WTC11 (cell line): ENCODE data around the gene KIF22. TPM values are rescaled to one million over a fixed set of nuclear protein-coding genes. Genes with fewer than 3 reads are reported as not detected.

Experiments
- ATAC-seq: fragments of 200-7000 bp; cut with Tn5 transposase; 2 replicates; pipeline ENCODE4 v1.10.0; 2021; ENCODE audit warnings: mild to moderate bottlenecking, moderate library complexity
- CTCF ChIA-PET: fragments of 300-600 bp; sonication (Branson Sonifier 250); formaldehyde crosslinking; loops from one replicate; lab custom pipeline; 2021; ENCODE audit warnings: antibody characterized with exemption; lab: Charles Lee
- POLR2A ChIA-PET: fragments of 350-600 bp; sonication (Branson Sonifier 250); formaldehyde crosslinking; loops from one replicate; lab custom pipeline; 2021; ENCODE audit warnings: antibody characterized with exemption; lab: Charles Lee
- DNase-seq: peaks from one replicate; pipeline ENCODE4 v3.0.0; 2021; ENCODE audit warnings: low spot score
- H3K27ac Mint-ChIP-seq: 2 replicates; pipeline ENCODE4 v1.8.0; 2021; ENCODE audit warnings: mixed read lengths
- H3K27me3 Mint-ChIP-seq: 2 replicates; pipeline ENCODE4 v1.8.0; 2021; ENCODE audit warnings: low read depth, mild to moderate bottlenecking, moderate library complexity, mixed read lengths
- H3K36me3 Mint-ChIP-seq: 2 replicates; pipeline ENCODE4 v1.8.0; 2021; ENCODE audit warnings: mixed read lengths
- H3K4me1 Mint-ChIP-seq: 2 replicates; pipeline ENCODE4 v1.8.0; 2022; ENCODE audit warnings: mixed read lengths
- H3K4me3 Mint-ChIP-seq: 2 replicates; pipeline ENCODE4 v1.8.0; 2021; ENCODE audit warnings: mild to moderate bottlenecking, moderate library complexity, mixed read lengths
- H3K9me3 Mint-ChIP-seq: 2 replicates; pipeline ENCODE4 v1.8.0; 2021; ENCODE audit warnings: mixed read lengths
- HMGA2 ChIP-seq: fragments of 250-450 bp; sonication (Bioruptor Pico); IDR thresholded peaks from 2 replicates; pipeline ENCODE4 v1.4.0; 2021; ENCODE audit warnings: mild to moderate bottlenecking, moderate library complexity
- MYBL2 ChIP-seq: sonication (generic); formaldehyde crosslinking; IDR thresholded peaks from 2 replicates; pipeline ENCODE4 v1.8.1; 2023; ENCODE audit warnings: mild to moderate bottlenecking, moderate library complexity, missing genetic modification reagents
- NR2C2 ChIP-seq: sonication (generic); formaldehyde crosslinking; IDR thresholded peaks from 2 replicates; pipeline ENCODE4 v1.8.0; 2022; ENCODE audit warnings: mild to moderate bottlenecking, missing genetic modification reagents
- SP1 ChIP-seq: sonication (generic); formaldehyde crosslinking; conservative IDR thresholded peaks from 2 replicates; pipeline ENCODE4 v1.8.1; 2022; ENCODE audit warnings: missing genetic modification reagents
- TEAD1 ChIP-seq: sonication (generic); formaldehyde crosslinking; IDR thresholded peaks from 2 replicates; pipeline ENCODE4 v1.8.0; 2022; ENCODE audit warnings: mild to moderate bottlenecking, missing genetic modification reagents
- ZNF423 ChIP-seq: fragments of 250-450 bp; sonication (Bioruptor Pico); IDR thresholded peaks from 2 replicates; pipeline ENCODE4 v2.1.2; 2022; ENCODE audit warnings: mild to moderate bottlenecking, moderate library complexity
- ZNF671 ChIP-seq: fragments of 250-450 bp; sonication (Bioruptor Pico); IDR thresholded peaks from 2 replicates; pipeline ENCODE4 v1.8.0; 2021; ENCODE audit warnings: mild to moderate bottlenecking
- total RNA-seq: library from RNA; stranded (reverse); gene quantifications from 3 replicates; pipeline ENCODE4 v1.2.3, GENCODE V29; 2021
- TF ChIP-seq, protein P1 (sequence below): sonication (generic); formaldehyde crosslinking; IDR thresholded peaks from 2 replicates; pipeline ENCODE4 v1.8.1; 2022; ENCODE audit warnings: mild to moderate bottlenecking, missing genetic modification reagents, moderate library complexity, borderline replicate concordance
- TF ChIP-seq, protein P2 (sequence below): sonication (generic); formaldehyde crosslinking; IDR thresholded peaks from 2 replicates; pipeline ENCODE4 v1.8.0; 2022; ENCODE audit warnings: mild to moderate bottlenecking, missing genetic modification reagents
- TF ChIP-seq, protein P3 (sequence below): sonication (generic); formaldehyde crosslinking; conservative IDR thresholded peaks from 2 replicates; pipeline ENCODE4 v1.8.1; 2023; ENCODE audit warnings: mild to moderate bottlenecking, low read depth, missing genetic modification reagents, moderate library complexity
- TF ChIP-seq, protein P4 (sequence below): sonication (generic); formaldehyde crosslinking; IDR thresholded peaks from 2 replicates; pipeline ENCODE4 v1.8.0; 2022; ENCODE audit warnings: mild to moderate bottlenecking, missing genetic modification reagents
- TF ChIP-seq, protein P5 (sequence below): sonication (generic); formaldehyde crosslinking; IDR thresholded peaks from 2 replicates; pipeline ENCODE4 v1.8.1; 2023; ENCODE audit warnings: mild to moderate bottlenecking, missing genetic modification reagents, moderate library complexity
- TF ChIP-seq, protein P6 (sequence below): sonication (generic); formaldehyde crosslinking; IDR thresholded peaks from 2 replicates; pipeline ENCODE4 v1.8.1; 2023; ENCODE audit warnings: mild to moderate bottlenecking, missing genetic modification reagents, moderate library complexity
- TF ChIP-seq, protein P7 (sequence below): sonication (generic); formaldehyde crosslinking; IDR thresholded peaks from 2 replicates; pipeline ENCODE4 v1.8.0; 2023; ENCODE audit warnings: missing genetic modification reagents, mild to moderate bottlenecking, borderline replicate concordance
- TF ChIP-seq, protein P8 (sequence below): sonication (generic); formaldehyde crosslinking; IDR thresholded peaks from 2 replicates; pipeline ENCODE4 v1.8.1; 2022; ENCODE audit warnings: mild to moderate bottlenecking, moderate library complexity, missing genetic modification reagents

Gene KIF22
- total RNA-seq, 1 experiment from 2014 or later: 182 TPM

DNA sequence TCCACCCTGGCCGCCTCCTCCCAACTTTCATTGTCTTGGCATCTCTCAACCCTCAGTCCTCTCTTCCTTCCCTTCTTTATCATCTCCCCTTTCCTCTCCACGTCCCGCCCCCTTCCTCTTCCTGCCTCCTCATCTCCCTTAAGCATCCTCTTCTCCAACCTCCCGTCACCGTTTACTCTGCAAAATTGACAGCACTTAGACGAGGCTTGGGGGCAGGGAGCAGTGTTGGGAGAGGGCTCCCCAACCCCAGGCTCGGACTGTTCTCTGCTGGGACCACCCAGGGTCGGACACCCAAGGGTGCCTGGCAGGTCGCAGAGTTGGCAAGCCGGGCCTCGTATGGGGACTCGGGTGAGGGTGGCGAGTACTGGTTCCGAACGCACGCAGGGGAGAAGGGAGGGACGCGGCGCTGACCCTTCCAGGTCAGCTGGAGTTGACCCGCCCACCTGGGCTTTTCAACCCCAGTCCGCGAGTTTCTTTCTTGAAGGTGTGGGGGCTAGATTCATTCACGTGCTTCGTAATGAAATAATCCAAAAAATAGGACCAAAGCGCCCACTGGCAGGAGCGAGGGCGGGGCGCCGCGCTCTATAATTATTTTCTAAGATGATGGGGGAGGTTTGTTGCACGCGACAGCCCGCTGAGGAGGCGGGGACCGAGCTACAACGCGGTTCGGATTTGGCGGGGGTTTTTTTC is 24.6 kb downstream of the KIF22 start:
- peak overlapping the region; percentile 94 for H3K4me3 Mint-ChIP-seq

DNA sequence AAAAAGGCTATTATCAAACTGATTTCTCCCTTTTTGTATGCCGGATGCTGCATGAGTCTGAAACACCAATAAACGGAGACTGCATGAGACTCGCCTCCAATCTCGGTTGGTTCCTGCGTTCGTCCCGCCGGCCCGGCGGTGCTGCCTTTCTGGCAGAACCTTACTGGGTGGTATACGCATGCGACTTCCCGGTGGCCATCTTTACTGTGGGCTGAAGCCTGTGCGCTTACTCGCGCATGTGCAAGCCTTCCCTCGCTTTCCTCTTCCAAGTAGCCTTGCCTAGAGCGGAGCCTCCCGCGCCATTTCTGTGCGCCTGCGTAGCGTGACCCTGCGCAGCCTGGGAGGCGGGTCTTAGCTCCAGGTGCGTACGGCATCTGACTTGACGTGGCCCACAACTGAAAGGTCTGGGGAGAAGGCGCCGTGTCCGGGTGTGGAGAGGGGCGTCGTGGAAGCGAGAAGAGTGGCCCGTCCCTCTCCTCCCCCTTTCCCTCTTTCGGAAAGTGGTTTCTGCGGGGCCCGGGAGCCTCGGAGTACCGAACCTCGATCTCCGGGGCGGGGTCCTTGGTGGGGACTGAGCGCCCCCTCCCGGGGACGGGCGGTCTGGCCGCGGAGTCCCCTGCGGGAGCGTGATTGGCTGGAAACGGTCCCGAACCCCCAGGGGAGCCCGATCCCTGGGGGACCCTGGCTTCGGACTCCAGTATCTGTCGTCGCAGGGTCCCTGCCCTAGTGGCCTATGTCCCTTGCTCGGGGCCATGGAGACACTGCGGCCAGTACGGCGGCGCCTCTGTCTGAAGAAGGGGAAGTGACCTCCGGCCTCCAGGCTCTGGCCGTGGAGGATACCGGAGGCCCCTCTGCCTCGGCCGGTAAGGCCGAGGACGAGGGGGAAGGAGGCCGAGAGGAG is 25.5 kb downstream of the KIF22 start, which contains the start of gene PAGR1:
TSS of gene PAGR1 (plus strand) at position 360 of the 901 bp plus-strand sequence. CDS start at position 734, 374 bp downstream.
- peak within 1 kb of the TSS; percentile 94 for H3K4me3 Mint-ChIP-seq
- H3K27me3 Mint-ChIP-seq: no peaks in the 10 kb centered on the region; the same call in 1 of the 2 replicates
- ATAC-seq (peak; percentile 56), DNase-seq (peak; percentile 98)
- peaks cover 30% of the 10 kb centered on the region for H3K36me3 Mint-ChIP-seq
- peaks cover 56% of the 10 kb centered on the region for H3K4me1 Mint-ChIP-seq
- CTCF ChIA-PET: interaction anchor here (0.5 to 5.7 kb wide), 35 partner anchors 9 to 249 kb away, joined by 3 to 81 read pairs (median 4); partner anchors contain the start of genes ALDOA, ASPHD1, CDIPT and HIRIP3
- H3K9me3 Mint-ChIP-seq: no peaks in the 10 kb centered on the region
- peak within 1 kb of the TSS; percentile 100 for H3K27ac Mint-ChIP-seq
- POLR2A ChIA-PET: interaction anchor here (0.6 to 2.9 kb wide), 9 partner anchors 9 to 272 kb away, joined by 3 to 12 read pairs (median 5); partner anchors contain the start of gene MAZ
- TF ChIP-seq SP1 (CRISPR knock-in tag): peak; percentile 84; the same call in 1 of the 2 replicates
- TF ChIP-seq, protein P1, sequence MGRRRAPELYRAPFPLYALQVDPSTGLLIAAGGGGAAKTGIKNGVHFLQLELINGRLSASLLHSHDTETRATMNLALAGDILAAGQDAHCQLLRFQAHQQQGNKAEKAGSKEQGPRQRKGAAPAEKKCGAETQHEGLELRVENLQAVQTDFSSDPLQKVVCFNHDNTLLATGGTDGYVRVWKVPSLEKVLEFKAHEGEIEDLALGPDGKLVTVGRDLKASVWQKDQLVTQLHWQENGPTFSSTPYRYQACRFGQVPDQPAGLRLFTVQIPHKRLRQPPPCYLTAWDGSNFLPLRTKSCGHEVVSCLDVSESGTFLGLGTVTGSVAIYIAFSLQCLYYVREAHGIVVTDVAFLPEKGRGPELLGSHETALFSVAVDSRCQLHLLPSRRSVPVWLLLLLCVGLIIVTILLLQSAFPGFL (CRISPR knock-in tag): no peak
- TF ChIP-seq HMGA2 (CRISPR knock-in tag): no peak
- TF ChIP-seq, protein P2, sequence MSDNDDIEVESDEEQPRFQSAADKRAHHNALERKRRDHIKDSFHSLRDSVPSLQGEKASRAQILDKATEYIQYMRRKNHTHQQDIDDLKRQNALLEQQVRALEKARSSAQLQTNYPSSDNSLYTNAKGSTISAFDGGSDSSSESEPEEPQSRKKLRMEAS (CRISPR knock-in tag): peak; percentile 85
- TF ChIP-seq, protein P3, sequence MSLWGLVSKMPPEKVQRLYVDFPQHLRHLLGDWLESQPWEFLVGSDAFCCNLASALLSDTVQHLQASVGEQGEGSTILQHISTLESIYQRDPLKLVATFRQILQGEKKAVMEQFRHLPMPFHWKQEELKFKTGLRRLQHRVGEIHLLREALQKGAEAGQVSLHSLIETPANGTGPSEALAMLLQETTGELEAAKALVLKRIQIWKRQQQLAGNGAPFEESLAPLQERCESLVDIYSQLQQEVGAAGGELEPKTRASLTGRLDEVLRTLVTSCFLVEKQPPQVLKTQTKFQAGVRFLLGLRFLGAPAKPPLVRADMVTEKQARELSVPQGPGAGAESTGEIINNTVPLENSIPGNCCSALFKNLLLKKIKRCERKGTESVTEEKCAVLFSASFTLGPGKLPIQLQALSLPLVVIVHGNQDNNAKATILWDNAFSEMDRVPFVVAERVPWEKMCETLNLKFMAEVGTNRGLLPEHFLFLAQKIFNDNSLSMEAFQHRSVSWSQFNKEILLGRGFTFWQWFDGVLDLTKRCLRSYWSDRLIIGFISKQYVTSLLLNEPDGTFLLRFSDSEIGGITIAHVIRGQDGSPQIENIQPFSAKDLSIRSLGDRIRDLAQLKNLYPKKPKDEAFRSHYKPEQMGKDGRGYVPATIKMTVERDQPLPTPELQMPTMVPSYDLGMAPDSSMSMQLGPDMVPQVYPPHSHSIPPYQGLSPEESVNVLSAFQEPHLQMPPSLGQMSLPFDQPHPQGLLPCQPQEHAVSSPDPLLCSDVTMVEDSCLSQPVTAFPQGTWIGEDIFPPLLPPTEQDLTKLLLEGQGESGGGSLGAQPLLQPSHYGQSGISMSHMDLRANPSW (CRISPR knock-in tag): no peak
- TF ChIP-seq, protein P4, sequence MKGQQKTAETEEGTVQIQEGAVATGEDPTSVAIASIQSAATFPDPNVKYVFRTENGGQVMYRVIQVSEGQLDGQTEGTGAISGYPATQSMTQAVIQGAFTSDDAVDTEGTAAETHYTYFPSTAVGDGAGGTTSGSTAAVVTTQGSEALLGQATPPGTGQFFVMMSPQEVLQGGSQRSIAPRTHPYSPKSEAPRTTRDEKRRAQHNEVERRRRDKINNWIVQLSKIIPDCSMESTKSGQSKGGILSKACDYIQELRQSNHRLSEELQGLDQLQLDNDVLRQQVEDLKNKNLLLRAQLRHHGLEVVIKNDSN (CRISPR knock-in tag): no peak; the same call in 1 of the 2 replicates
- 0 out of 2 replicates have a peak, but pooled peaks have one; percentile 8 for TF ChIP-seq NR2C2
- no peak for TF ChIP-seq ZNF671 (CRISPR knock-in tag)

More for the DNA sequence above, 24.6 kb downstream of the KIF22 start:
- ChIA-PET CTCF (interaction anchor here (0.5 to 5.7 kb wide), 27 partner anchors 8 to 250 kb away, joined by 3 to 81 read pairs (median 5); partner anchors contain the start of genes ALDOA, ASPHD1, HIRIP3 and KIF22), POLR2A (interaction anchor here (0.7 to 2.9 kb wide), 5 partner anchors 8 to 273 kb away, joined by 3 to 12 read pairs (median 7); partner anchors contain the start of gene MAZ)
- no peaks in the 10 kb centered on the region; the same call in 1 of the 2 replicates for H3K27me3 Mint-ChIP-seq
- TF ChIP-seq, protein P5, sequence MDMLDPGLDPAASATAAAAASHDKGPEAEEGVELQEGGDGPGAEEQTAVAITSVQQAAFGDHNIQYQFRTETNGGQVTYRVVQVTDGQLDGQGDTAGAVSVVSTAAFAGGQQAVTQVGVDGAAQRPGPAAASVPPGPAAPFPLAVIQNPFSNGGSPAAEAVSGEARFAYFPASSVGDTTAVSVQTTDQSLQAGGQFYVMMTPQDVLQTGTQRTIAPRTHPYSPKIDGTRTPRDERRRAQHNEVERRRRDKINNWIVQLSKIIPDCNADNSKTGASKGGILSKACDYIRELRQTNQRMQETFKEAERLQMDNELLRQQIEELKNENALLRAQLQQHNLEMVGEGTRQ (CRISPR knock-in tag): no peak
- TF ChIP-seq, protein P6, sequence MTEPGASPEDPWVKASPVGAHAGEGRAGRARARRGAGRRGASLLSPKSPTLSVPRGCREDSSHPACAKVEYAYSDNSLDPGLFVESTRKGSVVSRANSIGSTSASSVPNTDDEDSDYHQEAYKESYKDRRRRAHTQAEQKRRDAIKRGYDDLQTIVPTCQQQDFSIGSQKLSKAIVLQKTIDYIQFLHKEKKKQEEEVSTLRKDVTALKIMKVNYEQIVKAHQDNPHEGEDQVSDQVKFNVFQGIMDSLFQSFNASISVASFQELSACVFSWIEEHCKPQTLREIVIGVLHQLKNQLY (CRISPR knock-in tag): no peak
- TF ChIP-seq ZNF423 (peak; percentile 85), TEAD1 (0 out of 2 replicates have a peak, but pooled peaks have one; percentile 19), MYBL2 (CRISPR knock-in tag) (0 out of 2 replicates have a peak, but pooled peaks have one; percentile 34)
- TF ChIP-seq, protein P7, sequence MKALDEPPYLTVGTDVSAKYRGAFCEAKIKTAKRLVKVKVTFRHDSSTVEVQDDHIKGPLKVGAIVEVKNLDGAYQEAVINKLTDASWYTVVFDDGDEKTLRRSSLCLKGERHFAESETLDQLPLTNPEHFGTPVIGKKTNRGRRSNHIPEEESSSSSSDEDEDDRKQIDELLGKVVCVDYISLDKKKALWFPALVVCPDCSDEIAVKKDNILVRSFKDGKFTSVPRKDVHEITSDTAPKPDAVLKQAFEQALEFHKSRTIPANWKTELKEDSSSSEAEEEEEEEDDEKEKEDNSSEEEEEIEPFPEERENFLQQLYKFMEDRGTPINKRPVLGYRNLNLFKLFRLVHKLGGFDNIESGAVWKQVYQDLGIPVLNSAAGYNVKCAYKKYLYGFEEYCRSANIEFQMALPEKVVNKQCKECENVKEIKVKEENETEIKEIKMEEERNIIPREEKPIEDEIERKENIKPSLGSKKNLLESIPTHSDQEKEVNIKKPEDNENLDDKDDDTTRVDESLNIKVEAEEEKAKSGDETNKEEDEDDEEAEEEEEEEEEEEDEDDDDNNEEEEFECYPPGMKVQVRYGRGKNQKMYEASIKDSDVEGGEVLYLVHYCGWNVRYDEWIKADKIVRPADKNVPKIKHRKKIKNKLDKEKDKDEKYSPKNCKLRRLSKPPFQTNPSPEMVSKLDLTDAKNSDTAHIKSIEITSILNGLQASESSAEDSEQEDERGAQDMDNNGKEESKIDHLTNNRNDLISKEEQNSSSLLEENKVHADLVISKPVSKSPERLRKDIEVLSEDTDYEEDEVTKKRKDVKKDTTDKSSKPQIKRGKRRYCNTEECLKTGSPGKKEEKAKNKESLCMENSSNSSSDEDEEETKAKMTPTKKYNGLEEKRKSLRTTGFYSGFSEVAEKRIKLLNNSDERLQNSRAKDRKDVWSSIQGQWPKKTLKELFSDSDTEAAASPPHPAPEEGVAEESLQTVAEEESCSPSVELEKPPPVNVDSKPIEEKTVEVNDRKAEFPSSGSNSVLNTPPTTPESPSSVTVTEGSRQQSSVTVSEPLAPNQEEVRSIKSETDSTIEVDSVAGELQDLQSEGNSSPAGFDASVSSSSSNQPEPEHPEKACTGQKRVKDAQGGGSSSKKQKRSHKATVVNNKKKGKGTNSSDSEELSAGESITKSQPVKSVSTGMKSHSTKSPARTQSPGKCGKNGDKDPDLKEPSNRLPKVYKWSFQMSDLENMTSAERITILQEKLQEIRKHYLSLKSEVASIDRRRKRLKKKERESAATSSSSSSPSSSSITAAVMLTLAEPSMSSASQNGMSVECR (CRISPR knock-in tag): 0 out of 2 replicates have a peak, but pooled peaks have one; percentile 46
- TF ChIP-seq, protein P8, sequence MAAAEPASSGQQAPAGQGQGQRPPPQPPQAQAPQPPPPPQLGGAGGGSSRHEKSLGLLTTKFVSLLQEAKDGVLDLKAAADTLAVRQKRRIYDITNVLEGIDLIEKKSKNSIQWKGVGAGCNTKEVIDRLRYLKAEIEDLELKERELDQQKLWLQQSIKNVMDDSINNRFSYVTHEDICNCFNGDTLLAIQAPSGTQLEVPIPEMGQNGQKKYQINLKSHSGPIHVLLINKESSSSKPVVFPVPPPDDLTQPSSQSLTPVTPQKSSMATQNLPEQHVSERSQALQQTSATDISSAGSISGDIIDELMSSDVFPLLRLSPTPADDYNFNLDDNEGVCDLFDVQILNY (CRISPR knock-in tag): no peak
- no peaks in the 10 kb centered on the region for H3K9me3 Mint-ChIP-seq
- peak; percentile 30 for DNase-seq
- peaks cover 25% of the 10 kb centered on the region for H3K36me3 Mint-ChIP-seq
- H3K4me1 Mint-ChIP-seq: peaks cover 59% of the 10 kb centered on the region
- no peak for ATAC-seq
- H3K27ac Mint-ChIP-seq: peak overlapping the region; percentile 88
